Activated B cell treated with CpG ODN at 0.5 μM for 24 hours (primary cell): Measurements from ENCODE around the gene ATP8A2. TPM values are rescaled to one million over a fixed set of nuclear protein-coding genes. Genes with fewer than 3 reads are reported as not detected.

Experiments used
- ATAC-seq: fragments of 200-7000 bp; cut with Tn5 transposase; one replicate; pipeline ENCODE4 v1.10.0; 2021; ENCODE audit warnings: low read depth, mild to moderate bottlenecking, moderate library complexity
- CTCF ChIA-PET: fragments of 350-600 bp; sonication (Branson Sonifier 250); formaldehyde crosslinking; loops from one replicate; lab custom pipeline; 2021; ENCODE audit warnings: antibody characterized with exemption; lab: Charles Lee
- POLR2A ChIA-PET: fragments of 350-600 bp; sonication (Branson Sonifier 250); formaldehyde crosslinking; loops from one replicate; lab custom pipeline; 2021; ENCODE audit warnings: antibody characterized with exemption; lab: Charles Lee
- DNase-seq: peaks from one replicate; pipeline ENCODE4 v3.0.0; 2022
- H3K27ac Mint-ChIP-seq: one replicate; pipeline ENCODE4 v1.8.0; 2020; ENCODE audit warnings: mixed read lengths
- H3K27me3 Mint-ChIP-seq: one replicate; pipeline ENCODE4 v1.8.0; 2021; ENCODE audit warnings: mixed read lengths
- H3K36me3 Mint-ChIP-seq: one replicate; pipeline ENCODE4 v1.8.0; 2021; ENCODE audit warnings: low read depth, mixed read lengths
- H3K4me1 Mint-ChIP-seq: one replicate; pipeline ENCODE4 v1.8.0; 2021; ENCODE audit warnings: mixed read lengths
- H3K4me3 Mint-ChIP-seq: one replicate; pipeline ENCODE4 v1.8.0; 2020; ENCODE audit warnings: mild to moderate bottlenecking, mixed read lengths
- H3K9me3 Mint-ChIP-seq: one replicate; pipeline ENCODE4 v1.8.0; 2020; ENCODE audit warnings: mixed read lengths
- CTCF ChIP-seq: fragments of 200-600 bp; IDR thresholded peaks from one replicate; pipeline ENCODE4 v1.8.0; 2022; ENCODE audit warnings: antibody characterized with exemption, mild to moderate bottlenecking
- intact Hi-C: fragments of 100-400 bp; cut with micrococcal nuclease; formaldehyde crosslinking; loops from one replicate; pipeline ENCODE4 v1.15.1; 2024
- total RNA-seq: library from RNA; stranded (reverse); gene quantifications from 2 replicates; pipeline ENCODE4 v1.2.3, GENCODE V29; 2022

Gene ATP8A2
- total RNA-seq, 1 donor from 2014 or later = not detected

GRCh38 chr13:25902455-25902854 is 530.7 kb downstream of the ATP8A2 start:
- no peak overlapping the region for H3K27ac Mint-ChIP-seq
- no peak for TF ChIP-seq CTCF
- CTCF ChIA-PET = interaction anchor here (1.2 kb wide), 1 partner anchor 11 kb away, joined by 3 read pairs; no protein-coding TSS in a partner anchor
- peaks cover 1% of the 10 kb centered on the region for H3K27me3 Mint-ChIP-seq
- ATAC-seq (no peak), DNase-seq (no peak)
- intact Hi-C loops = no loop called here
- H3K4me3 Mint-ChIP-seq = no peak overlapping the region
- H3K9me3 Mint-ChIP-seq = no peaks in the 10 kb centered on the region
- H3K4me1 Mint-ChIP-seq = no peaks in the 10 kb centered on the region
- no peaks in the 10 kb centered on the region for H3K36me3 Mint-ChIP-seq
- POLR2A ChIA-PET = interaction anchor here (0.7 kb wide), 1 partner anchor 320 kb away, joined by 4 read pairs; the partner anchor contains the start of gene RNF6

- Mint-ChIP-seq H3K36me3 (no peaks in the 10 kb centered on the region), H3K27ac (no peak overlapping the region), H3K9me3 (no peaks in the 10 kb centered on the region), H3K4me3 (no peak overlapping the region), H3K4me1 (no peaks in the 10 kb centered on the region), H3K27me3 (peaks cover 1% of the 10 kb centered on the region)
- intact Hi-C loops = no loop called here
- TF ChIP-seq CTCF = no peak
- DNase-seq = no peak
- CTCF ChIA-PET = no interaction called here
- no peak for ATAC-seq
- POLR2A ChIA-PET = no interaction called here
Observed at GRCh38 chr13:25902891-25903341, 531.1 kb downstream of the ATP8A2 start.

GRCh38 chr13:25904830-25905229 is 533.1 kb downstream of the ATP8A2 start:
- Mint-ChIP-seq H3K4me1 (no peaks in the 10 kb centered on the region), H3K36me3 (no peaks in the 10 kb centered on the region), H3K9me3 (no peaks in the 10 kb centered on the region), H3K27ac (no peak overlapping the region), H3K27me3 (peaks cover under 1% of the 10 kb centered on the region), H3K4me3 (no peak overlapping the region)
- ChIA-PET CTCF (no interaction called here), POLR2A (no interaction called here)
- no peak for TF ChIP-seq CTCF
- DNase-seq (no peak), ATAC-seq (no peak)
- intact Hi-C loops = no loop called here

- Mint-ChIP-seq H3K4me1 (no peaks in the 10 kb centered on the region), H3K27ac (no peak overlapping the region), H3K9me3 (no peaks in the 10 kb centered on the region), H3K36me3 (no peaks in the 10 kb centered on the region), H3K27me3 (no peaks in the 10 kb centered on the region), H3K4me3 (no peak overlapping the region)
- DNase-seq (no peak), ATAC-seq (no peak)
- intact Hi-C loops = no loop called here
- no peak for TF ChIP-seq CTCF
- POLR2A ChIA-PET = no interaction called here
- CTCF ChIA-PET = no interaction called here
Observed at GRCh38 chr13:25905611-25906010, 533.8 kb downstream of the ATP8A2 start.

- Mint-ChIP-seq H3K36me3 (no peaks in the 10 kb centered on the region), H3K9me3 (no peaks in the 10 kb centered on the region), H3K4me1 (no peaks in the 10 kb centered on the region), H3K27ac (no peak overlapping the region), H3K27me3 (no peaks in the 10 kb centered on the region), H3K4me3 (no peak overlapping the region)
- no peak for DNase-seq
- intact Hi-C loops = no loop called here
- peak; percentile 40 for ATAC-seq
- TF ChIP-seq CTCF = no peak
- POLR2A ChIA-PET = no interaction called here
- CTCF ChIA-PET = no interaction called here
Observed at GRCh38 chr13:25906191-25906661, 534.5 kb downstream of the ATP8A2 start.
